Prostate gland (tissue), 2 donors: ENCODE results near the gene ZNF625.

ENCODE experiments used
- POLR2A ChIP-seq: fragments of 450-650 bp; IDR thresholded peaks from one replicate; pipeline ENCODE4 v1.6.1; 2016; ENCODE audit warnings: antibody characterized with exemption, mild to moderate bottlenecking
- TF ChIP-seq, protein P1 (sequence below), 4 experiments: fragments of 200-600 bp in 2 of 4; fragments of 450-650 bp in 2 of 4; sonication (generic) in 2 of 4; IDR thresholded peaks; 1 replicate in 3 of 4; 2 replicates in 1 of 4; pipeline ENCODE4 v1.5.1; 2016 to 2019; ENCODE audit warnings: antibody characterized with exemption in 4 of 4, mild to moderate bottlenecking in 2 of 4, moderate library complexity in 2 of 4

DNA sequence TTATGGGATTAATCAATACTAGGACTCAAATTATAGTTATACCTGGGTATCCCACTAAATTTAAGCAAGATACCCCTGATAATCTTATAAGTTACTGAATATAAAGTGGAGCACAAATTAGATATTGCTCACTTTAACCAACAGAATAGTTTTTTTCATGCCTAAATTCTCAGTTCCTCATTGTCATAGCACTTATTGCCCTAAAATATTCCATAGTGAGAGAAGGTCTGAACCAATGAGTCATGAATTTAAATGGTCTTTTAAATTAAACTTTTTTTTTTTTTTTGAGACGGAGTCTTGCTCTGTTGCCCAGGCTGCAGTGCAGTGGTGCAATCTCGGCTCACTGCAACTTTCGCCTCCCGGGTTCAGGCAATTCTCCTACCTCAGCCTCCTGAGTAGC is 48.8 kb upstream of the ZNF625 start:
- TF ChIP-seq, protein P1, sequence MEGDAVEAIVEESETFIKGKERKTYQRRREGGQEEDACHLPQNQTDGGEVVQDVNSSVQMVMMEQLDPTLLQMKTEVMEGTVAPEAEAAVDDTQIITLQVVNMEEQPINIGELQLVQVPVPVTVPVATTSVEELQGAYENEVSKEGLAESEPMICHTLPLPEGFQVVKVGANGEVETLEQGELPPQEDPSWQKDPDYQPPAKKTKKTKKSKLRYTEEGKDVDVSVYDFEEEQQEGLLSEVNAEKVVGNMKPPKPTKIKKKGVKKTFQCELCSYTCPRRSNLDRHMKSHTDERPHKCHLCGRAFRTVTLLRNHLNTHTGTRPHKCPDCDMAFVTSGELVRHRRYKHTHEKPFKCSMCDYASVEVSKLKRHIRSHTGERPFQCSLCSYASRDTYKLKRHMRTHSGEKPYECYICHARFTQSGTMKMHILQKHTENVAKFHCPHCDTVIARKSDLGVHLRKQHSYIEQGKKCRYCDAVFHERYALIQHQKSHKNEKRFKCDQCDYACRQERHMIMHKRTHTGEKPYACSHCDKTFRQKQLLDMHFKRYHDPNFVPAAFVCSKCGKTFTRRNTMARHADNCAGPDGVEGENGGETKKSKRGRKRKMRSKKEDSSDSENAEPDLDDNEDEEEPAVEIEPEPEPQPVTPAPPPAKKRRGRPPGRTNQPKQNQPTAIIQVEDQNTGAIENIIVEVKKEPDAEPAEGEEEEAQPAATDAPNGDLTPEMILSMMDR (IDR thresholded peaks at IDR 0.05), result no peak
- no peak for TF ChIP-seq POLR2A
